ENCODE data around the gene FIS1. TPM values are rescaled to one million over a fixed set of nuclear protein-coding genes. Genes with fewer than 3 reads are reported as not detected.
A peak's percentile ranks its signal among the peaks of the same experiment; 100 is the strongest.

The FIS1 gene
- total RNA-seq, 1 donor, result 123 TPM

DNA sequence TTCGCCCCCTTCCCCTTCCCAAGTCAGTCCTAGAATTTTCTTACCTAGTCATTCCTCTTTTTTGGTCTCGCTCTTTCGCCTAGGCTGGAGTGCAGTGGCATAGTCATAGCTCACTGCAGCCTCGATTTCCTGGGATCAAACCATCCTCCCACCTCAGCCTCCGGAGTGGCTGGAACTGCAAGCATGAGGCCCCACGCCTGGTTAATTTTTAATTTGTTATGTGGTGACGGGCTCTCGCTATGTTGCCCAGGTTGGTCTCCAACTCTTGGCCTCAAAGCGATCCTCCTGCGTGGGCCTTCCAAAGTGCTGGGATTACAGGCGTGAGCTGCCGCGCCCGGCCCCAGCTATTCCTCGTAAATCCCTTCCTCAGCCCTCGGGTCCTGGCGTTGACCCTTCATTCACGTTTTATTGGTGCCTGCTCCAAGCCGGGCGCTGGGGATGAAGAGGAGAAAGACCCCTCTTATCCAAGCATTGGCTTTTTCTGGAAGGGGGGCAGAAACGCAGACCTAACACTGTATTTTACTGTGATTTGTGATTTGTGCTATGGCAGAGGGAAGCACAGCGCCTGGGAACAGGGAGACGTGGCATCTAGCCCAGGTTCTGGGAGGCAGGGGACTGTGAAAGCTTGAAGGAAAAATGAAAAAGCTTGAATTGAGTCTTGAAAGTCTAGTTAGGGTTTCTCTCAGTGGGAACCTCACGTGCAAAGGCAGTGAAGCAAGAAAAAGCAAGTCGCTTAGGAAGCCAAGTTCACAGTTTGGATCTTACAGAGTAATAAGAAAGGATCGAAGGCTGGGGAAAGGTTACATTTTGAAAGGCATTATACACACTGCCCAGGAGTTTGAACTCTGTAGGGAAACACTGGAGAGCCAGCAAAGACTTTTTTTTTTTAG is 26.4 kb downstream of the FIS1 start:
- peak; percentile 25 for DNase-seq (ENCODE audit: low read depth)
- TF ChIP-seq, protein P1, sequence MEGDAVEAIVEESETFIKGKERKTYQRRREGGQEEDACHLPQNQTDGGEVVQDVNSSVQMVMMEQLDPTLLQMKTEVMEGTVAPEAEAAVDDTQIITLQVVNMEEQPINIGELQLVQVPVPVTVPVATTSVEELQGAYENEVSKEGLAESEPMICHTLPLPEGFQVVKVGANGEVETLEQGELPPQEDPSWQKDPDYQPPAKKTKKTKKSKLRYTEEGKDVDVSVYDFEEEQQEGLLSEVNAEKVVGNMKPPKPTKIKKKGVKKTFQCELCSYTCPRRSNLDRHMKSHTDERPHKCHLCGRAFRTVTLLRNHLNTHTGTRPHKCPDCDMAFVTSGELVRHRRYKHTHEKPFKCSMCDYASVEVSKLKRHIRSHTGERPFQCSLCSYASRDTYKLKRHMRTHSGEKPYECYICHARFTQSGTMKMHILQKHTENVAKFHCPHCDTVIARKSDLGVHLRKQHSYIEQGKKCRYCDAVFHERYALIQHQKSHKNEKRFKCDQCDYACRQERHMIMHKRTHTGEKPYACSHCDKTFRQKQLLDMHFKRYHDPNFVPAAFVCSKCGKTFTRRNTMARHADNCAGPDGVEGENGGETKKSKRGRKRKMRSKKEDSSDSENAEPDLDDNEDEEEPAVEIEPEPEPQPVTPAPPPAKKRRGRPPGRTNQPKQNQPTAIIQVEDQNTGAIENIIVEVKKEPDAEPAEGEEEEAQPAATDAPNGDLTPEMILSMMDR (IDR thresholded peaks at IDR 0.05; ENCODE audit: insufficient read depth, low read length), result no peak

GRCh38 chr7:101217388-101218235 is 27.3 kb downstream of the FIS1 start, which contains the start of the genes PLOD3 and ZNHIT1:
PLOD3 (minus strand) TSS chr7:101217581; CDS start chr7:101217274, 307 bp downstream.
ZNHIT1 (plus strand) TSS chr7:101218165; CDS start chr7:101218196, 31 bp downstream.
- TF ChIP-seq, protein P1 (IDR thresholded peaks at IDR 0.05; ENCODE audit: insufficient read depth, low read length), result peak; percentile 6
- DNase-seq (ENCODE audit: low read depth), result peak; percentile 99
- peak within 1 kb of the TSS; percentile 88 for H3K4me3 ChIP-seq (ENCODE audit: low read depth, low read length)

More for the DNA sequence above, 26.4 kb downstream of the FIS1 start:
- peak overlapping the region; percentile 78 for H3K4me3 ChIP-seq (ENCODE audit: low read depth, low read length)

DNA sequence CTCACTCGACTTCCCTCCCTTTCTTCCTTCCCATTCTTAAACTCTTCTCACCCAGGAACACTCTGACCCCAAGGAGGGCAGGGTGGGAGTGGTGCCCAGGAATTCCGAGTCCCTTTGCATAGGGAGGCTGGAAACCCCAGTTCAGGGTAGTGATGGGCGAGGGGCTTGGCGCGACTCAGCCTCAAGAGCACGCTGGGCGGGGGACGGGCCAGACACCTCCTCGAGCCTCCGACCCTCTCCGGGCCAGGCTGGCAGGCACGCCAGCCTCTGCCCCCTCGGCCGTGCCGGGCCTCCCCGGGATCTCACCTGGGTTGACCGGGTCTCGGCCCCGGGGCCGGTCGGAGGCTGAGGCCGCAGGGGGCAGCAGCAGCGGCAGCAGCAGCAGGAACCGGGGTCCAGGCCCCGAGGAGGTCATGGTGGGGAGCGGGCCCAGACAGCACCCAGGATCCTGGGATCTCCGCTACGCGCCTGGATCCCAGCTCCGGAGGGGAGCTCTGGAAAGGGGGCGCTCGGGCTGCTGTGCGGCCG is 28.0 kb downstream of the FIS1 start:
- H3K4me3 ChIP-seq (ENCODE audit: low read depth, low read length), result peak overlapping the region; percentile 88
- TF ChIP-seq, protein P1 (IDR thresholded peaks at IDR 0.05; ENCODE audit: insufficient read depth, low read length), result no peak
- DNase-seq (ENCODE audit: low read depth), result peak; percentile 17

DNA sequence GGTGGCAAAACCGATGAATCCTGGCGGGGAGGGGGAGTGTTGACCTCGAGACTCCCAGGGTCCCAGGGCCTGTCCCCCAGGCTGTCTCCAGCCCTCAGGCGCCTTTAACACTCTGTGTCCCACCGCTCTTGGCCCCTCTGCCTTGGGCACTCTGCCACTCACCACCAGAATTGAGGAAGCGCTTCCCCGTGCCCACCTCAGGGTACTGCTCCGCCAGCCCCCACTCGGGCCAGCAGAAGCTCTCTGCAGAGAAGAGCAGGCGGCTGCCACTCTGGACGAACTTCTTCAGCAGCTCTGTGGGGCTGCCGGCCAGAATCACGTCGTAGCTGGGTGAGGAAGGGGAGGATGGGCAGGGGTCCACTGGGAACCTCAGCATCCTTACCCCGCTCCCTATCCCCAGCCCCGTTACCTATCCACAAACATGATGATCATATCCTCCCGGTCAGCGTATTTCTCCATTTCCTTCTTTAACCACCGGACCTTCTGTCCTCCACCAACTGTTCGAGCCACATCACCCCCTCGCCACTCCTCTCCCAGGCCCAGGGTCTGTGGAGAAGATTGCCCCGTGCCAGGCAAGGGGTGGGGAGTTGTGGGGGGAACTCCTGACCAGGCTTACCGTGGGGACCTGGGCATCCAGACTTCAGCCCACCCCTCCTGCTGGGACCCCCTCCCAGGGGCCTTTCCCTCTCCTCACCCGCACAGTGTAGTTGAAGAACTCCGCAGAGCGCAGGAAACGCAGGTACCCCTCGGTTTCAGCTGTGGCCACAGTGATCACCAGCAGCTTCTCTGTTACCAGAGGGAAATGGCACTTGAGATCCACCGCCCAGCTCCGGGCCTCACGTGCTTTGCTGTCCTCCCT is 28.7 kb downstream of the FIS1 start:
- TF ChIP-seq, protein P1 (IDR thresholded peaks at IDR 0.05; ENCODE audit: insufficient read depth, low read length), result no peak
- DNase-seq (ENCODE audit: low read depth), result no peak
- peak overlapping the region; percentile 88 for H3K4me3 ChIP-seq (ENCODE audit: low read depth, low read length)

- TF ChIP-seq, protein P1 (IDR thresholded peaks at IDR 0.05; ENCODE audit: insufficient read depth, low read length), result no peak
Measured at GRCh38 chr7:101212014-101212413, 32.9 kb downstream of the FIS1 start.

More at GRCh38 chr7:101212014-101212413, 32.9 kb downstream of the FIS1 start:
- no peak overlapping the region for H3K4me3 ChIP-seq (ENCODE audit: low read depth, low read length)
- no peak for DNase-seq (ENCODE audit: low read depth)

All from fibroblast of the aortic adventitia (primary cell).